Measurements from ENCODE around the gene ANGEL1.

DNA sequence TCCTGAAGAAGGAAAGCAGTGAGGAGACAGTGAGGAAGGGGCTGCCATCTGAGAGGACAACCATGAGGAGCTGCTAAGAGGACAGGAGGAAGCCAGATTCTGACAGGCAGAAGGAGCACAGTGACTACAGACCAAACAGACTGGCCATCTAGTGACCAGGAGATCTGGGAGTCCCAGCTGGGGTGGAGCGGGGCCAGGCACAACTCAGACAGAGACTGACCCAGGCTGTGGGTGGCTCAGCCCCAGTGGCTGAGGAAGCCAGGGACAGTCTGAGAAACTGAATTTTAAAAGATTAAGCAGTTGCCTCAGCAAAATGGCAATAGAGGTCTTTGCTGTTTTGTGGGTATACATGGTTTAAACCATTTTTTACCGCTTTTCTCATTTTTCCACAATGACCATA is 42.4 kb upstream of the ANGEL1 start:
- TF ChIP-seq GATA3 (IDR thresholded peaks at IDR 0.05; ENCODE audit: low read depth, low read length) = no peak
- no peak for TF ChIP-seq GATA2 (IDR thresholded peaks at IDR 0.05; ENCODE audit: low read depth, low read length)

Measured in SH-SY5Y (cell line).